Measurements from ENCODE around the gene USP35.

DNA sequence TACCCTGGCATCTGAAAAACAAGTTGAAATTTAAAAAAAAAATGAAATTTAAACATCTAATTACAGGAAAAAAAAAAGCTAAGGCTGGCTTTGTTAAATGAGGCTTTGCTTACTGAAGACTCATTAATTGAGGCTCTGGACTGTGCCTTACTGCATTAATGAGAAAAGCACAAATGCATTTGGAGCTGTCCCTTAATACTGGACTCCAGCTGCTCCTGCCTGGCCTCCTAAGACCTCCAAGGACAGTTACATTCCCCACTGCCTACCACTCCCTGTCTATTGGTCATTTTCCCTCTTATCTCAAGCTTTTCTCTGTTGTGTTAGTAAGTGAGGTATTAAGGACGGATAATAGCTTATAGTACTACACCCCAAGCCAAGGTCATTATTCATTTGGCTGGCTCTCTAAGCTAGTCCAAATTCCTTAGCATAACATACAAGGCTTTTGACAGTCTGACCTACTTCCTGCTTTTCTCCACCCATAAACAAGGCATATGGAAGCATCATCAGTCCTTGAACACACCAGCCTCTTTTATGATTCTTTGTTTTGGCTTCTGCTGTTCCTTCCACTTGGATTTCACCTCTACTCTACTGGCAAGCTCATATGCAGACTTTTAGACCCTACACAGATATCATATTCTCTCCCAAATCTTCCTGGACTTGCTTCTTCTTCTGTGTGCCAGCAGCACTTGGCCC, 62.5 kb downstream of the USP35 start:
- TF ChIP-seq CTCF (IDR thresholded peaks at IDR 0.05; ENCODE audit: insufficient read depth, low read length, poor library complexity, severe bottlenecking) (no peak), EZH2phosphoT487 (conservative IDR thresholded peaks at IDR 0.05; ENCODE audit: low read length) (no peak)
